GM19324 (cell line): ENCODE data around the gene DOCK1.

Source experiments
- ATAC-seq: cut with Tn5 transposase; IDR thresholded peaks from one replicate; pipeline ENCODE4 v1.9.1; 2021; ENCODE audit warnings: mild to moderate bottlenecking, moderate library complexity; ENCODE audit not compliant: unreplicated experiment, low FRiP score

The DOCK1 gene

DNA sequence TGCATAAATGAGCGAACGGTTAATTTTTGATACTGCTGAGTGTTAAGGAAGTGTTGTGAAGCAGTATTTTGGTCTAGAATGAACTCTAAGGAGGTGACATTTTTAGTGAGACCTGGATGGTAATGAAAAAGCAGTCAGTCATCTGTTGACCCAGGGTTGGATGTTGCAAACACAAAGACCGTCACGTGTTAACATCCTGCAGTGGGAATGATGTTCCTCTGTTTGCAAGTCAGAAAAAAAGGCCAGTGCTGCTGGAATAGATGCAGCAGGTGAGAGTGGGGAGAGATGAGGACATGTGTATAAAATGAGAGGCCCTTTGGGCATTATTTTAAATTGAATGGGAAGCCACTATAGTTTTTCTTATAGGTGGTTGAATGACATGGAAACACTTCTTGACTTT is 251.9 kb downstream of the DOCK1 start:
- no peak for ATAC-seq

GRCh38 chr10:127157506-127158200 is 252.4 kb downstream of the DOCK1 start:
- ATAC-seq, result no peak

DNA sequence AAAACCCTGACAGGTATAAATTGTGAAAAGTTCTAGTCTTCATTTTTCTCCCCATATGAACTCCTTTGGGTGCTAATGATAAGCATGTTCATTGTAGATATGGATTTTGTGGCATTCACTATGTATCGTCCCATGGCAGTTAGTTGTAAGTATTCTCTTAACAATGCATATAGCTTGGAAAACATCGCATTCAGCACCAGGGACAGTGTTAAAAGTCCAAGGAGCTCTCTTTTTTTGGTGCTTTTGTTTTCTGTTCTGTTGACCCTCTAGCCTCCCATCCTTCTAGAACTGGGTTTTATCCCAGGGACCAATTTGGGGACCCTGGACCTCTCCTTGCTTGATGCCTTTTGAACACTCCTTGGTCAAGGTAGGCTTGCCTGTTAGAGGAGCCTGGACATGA is 253.4 kb downstream of the DOCK1 start:
- ATAC-seq, result no peak

DNA sequence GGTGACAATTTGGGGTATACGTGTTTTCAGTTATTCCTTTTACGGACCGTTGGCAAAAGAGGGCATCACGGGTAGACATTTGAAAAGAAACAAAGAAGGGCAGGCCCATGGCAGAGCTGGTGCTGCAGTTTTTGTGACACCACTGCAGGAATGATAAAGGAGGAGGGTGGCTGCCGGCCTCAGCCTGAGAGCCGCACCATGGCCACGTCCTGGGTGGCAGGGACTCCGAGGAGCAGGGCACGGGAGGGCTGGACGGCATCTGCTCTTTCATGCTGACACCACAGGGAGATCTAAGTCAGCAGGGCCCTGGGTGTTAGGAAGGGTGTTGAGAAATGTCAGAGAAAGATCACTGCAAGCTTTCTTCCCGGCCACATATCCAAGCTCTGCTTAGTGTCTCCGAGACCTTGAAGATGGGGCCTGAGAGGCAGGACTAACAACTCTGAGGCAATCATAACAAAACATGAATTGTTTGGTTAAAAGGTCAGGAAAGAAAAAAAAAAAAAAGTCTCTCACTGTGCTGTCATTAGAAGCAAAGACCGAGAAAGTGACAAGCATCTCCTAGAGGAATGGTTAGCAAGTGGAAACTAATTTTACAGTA is 254.5 kb downstream of the DOCK1 start:
- no peak for ATAC-seq

DNA sequence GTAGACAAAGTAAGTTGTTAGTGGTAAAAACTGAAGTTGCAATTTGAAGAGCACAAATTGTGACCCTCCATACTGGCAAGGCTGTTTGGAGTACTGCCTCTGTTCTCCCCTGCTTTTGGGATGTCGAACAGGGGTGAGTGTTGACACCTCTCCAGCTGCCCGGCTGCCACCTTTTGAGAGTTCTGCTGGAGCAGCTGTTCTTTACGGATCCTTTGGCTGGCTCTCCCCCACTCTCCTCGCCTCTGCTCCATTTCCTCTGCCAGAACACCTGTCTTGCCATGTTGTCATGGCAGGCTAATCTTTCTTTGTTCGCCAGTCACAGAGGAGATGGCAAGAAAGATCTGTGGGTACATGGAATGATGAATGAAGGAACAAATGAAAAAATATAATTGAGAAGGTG is 256.3 kb downstream of the DOCK1 start:
- no peak for ATAC-seq

- no peak for ATAC-seq
These were observed 257.6 kb downstream of the DOCK1 start for GRCh38 chr10:127162841-127163240.

DNA sequence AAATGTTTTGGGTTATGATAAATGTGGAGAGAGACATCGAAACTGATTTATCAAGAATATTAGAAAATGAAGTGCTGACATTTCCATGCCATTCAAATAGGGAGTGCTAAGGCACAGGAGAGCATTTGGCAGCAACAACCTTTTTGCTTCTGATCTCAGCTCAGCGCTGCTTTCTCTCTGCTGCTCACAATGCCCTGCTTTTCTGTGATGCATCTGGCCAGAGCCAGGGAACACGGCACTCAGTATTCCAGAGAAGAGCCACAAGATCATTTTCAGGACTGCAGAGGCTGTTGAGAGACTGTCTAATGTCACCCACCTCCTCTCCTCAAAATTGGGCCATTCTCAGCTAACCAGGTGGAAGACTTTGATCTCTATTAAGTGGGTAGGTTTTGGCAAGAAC is 263.0 kb downstream of the DOCK1 start:
- no peak for ATAC-seq

DNA sequence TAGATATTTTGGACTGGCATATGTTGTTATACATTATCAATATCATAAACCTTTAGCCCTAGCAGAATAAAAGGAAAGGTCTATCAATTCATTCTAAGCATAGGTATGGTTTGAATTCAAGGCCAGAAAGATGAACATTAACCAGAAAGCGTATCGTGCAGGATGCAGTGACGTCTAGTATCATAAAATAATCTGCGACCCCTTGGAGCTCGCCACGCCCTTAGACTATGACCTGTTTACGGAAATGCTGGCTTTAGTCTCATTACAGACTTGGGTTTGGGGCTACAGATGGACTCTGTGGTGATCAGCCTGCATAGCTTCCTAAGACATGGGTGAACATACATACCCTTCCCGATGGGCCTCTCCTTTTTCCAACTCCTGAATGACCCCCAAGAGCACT is 269.6 kb downstream of the DOCK1 start:
- ATAC-seq, result no peak

DNA sequence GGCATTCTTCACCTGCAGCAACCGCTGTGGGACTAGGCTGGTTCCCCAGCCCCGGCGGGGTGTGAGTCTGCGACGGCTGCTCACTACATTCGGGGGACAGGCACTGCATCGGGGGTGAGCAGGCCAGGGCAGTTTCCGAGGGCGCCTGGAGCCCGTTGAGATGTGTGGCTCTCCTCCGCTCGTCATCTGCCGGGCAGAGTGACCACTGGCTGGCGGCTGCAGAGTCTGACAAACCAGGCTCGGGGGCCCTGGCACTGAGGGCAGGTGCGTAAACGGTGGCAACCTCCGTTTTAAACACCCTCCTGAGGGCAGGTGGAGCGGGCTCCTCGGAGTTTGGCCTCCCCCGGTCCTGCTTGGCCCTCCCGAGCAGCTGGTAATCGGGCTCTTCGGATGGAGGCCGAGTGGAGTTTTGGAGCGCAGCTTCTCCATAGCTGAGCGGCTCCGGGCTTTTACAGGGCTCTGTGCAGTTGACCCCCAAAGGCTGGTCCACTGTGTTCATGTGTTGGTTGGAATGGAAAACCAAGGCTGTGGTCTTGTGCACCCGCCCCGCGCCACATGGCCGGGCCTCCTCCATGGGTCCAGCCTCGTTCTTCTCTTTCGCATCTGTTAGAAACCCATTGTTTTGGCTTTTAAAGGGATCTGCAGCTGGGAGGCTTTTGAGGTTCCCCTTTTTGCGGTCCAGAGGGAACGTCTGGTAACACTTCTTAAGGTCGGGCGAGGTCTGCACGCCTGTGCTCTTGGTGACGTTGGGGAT is 270.3 kb downstream of the DOCK1 start:
- ATAC-seq, result no peak

DNA sequence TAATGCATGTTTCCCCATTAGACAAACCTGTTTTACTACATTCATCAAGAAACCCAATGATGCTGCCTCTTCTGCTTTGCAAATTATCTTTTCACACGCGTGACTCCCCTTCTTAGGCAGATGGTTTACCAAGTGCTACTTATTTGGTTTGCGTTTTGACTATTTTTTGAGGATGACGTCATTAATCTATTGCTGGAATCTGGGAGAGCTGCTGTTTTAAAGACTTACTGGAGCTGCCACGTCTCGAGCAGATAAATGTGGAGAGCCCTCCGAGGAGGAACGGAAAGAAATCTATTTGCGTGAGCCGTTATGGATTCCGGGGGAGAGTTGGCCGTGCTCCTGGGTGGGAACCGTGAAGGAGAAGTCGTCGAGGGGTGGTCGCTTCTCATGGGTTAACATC is 271.4 kb downstream of the DOCK1 start:
- ATAC-seq, result no peak

DNA sequence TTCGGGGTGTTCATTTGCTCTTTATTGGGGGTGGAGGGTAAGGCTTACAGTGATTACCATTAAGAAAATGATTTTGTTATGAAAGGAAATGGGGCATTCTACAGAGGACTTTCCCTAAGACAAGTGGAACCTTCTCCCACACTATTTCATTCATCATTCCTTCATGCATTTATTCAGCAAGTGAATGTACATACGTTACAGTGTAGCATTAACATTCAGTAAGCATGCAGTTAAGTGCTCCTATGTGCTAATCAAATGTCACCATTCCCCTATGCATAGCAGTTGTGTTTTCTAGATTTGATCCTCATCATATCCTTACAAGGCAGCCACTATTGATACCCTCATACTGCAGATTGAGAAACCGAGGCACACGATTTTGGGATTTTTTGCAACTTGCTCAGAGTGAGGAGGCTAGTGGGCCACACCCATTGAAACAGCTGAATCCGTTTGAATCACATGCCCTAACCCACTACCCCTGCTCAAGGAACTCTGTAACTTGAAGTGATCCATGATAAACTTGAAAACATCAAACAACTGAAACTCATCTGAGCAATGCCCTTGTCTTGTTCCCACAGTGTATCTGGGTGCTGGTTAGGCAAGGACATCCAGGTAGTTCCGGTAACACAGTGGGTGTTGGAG is 274.5 kb downstream of the DOCK1 start:
- no peak for ATAC-seq

- ATAC-seq, result no peak
These were observed 276.9 kb downstream of the DOCK1 start for GRCh38 chr10:127182161-127182560.

- no peak for ATAC-seq
These were observed 279.4 kb downstream of the DOCK1 start for GRCh38 chr10:127184582-127184981.

DNA sequence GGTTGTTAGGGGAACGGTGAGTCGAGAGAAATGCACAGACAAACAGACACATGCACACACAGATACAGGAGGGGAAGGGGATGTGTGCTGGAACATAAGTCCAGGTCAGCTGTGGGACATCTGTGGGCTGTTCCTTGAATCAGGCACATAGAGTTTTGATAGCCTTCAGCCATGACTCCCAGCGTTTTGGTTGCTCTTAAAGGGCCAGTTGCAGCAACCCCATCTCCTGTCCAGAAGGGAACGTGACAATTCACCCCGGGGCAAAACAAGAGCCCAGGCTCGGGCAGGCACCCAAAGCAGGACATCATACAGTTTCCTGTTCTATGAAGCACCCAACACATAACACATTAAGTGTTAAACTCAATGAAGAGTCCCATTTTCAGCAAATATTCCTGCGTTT is 281.6 kb downstream of the DOCK1 start:
- no peak for ATAC-seq

- ATAC-seq, result no peak
These were observed 284.0 kb downstream of the DOCK1 start for GRCh38 chr10:127189226-127189625.

- ATAC-seq, result no peak
These were observed 285.2 kb downstream of the DOCK1 start for GRCh38 chr10:127190427-127190826.

DNA sequence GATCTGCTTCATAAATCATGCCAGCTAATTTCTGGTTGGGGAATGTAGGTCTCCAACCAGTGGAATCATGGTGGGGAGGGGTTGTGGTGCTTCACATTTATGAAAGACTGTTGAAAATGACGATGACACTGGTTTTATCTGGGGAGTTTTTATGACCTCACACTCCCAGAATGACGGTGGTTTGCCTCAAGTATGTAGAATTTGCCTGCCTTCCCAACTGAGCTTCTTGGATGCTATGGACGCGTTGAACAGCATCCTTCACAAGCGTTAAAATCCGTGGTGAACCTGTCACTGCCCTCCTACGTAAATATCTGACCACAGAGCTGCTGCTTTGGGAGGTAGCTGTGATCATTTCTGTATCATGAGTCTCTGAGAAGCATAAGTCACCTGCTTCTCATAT is 287.9 kb downstream of the DOCK1 start:
- no peak for ATAC-seq

DNA sequence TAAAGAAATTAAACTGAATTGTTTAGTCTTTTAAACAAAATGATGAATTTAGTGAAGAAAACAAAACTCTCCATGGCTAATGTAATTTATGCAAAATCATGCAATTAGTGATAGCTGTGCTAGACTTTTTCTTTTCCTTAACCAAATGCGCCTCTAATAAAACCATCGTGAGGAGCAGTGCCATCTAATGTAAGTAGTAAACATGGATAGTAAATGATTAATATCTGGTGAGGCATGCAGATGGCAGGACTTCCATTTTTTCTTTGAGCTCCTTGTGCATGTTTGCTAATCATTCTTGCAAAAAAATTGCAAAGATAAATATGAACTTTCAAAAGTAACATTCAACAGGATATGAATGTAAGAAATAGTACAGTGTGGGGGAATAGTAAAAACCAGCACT is 288.9 kb downstream of the DOCK1 start:
- no peak for ATAC-seq

DNA sequence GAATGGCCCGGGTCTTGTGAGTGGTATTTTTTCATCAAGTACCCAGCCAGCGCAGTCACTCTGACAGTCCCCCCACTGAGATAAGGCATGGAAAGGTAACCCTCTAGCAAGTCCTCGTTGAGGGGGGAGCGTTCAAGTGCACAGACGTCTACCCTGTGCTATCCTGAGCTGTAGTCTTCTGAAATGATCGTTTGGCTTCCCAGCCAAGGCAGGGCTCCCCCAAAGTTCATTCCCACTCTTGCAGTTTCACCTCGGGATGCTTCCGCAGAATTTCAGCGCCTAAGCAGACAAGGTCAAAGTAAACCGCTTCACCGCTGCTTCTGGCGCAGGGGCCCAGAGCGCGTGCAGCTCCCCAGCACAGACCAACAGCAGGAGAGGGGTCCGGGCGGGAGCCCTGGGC is 289.4 kb downstream of the DOCK1 start:
- ATAC-seq, result no peak

GRCh38 chr10:127195041-127195506 is 289.8 kb downstream of the DOCK1 start:
- no peak for ATAC-seq

GRCh38 chr10:127195571-127196281 is 290.5 kb downstream of the DOCK1 start:
- ATAC-seq, result no peak
